ENCODE results near the gene KIAA1586. TPM values are rescaled to one million over a fixed set of nuclear protein-coding genes. Genes with fewer than 3 reads are reported as not detected.
"Not testable (repeated sequence)": the region's sequence is repeated elsewhere in the genome, so short reads cannot be mapped to it uniquely, and the experiment has no call there.

KIAA1586 gene
- polyA plus RNA-seq, 1 donor = 10.8 TPM

DNA sequence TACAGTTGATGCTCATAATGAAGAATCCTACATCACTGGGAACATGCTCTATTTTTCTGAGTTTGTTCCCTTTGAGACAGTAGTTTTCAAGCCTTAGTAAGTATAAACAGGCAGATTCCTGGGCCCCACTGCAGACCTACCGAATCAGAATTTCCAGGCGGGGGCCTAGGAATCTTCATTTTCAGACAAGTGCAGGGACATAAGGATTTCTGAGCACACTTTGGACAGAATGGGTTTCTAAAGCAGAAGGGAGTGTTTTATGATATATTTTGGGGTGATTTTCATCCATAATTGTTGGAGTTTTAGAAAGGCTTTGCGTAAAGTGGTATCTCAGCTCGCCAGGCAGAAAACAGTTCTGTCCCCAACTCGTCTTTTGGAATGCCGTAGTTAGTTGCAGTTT, 1.4 kb downstream of the KIAA1586 start:
- DNase-seq = not testable (repeated sequence)

DNA sequence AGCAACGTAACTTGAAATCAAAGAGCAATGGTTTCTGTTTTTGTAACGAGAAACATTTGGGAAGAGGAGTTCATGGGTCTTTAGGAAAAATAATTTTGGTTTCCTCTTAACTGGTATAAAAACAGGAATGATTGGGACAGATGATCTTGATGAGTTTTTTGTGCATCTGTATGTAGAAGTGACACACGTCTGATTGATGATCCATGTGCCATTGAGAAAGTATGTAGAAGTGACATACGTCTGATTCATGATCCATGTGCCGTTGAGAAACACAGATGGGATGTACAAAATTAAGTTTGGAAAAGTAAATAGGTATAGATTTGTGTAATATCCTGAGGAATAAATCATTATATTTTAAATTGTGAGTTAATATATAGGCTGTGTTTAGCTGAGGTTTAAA, 2.1 kb downstream of the KIAA1586 start:
- no peak for DNase-seq

DNA sequence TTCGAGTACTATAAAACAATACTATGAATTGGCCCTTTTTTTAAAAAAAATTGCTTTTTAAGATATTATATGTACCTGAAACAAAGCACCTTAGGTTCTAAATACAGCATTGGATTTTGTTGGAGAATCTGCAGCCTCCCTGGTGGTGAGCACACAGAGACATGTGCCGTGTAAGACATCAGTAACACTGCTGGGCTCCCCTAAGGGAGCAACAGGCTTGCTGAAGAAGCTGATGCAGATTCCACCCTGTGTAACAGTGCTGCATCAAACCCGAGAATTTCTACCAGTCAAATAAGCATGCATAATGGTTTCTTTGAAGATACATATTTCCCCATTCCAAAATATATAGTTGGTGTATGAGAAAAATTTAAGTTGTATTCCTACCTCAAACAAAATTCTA, 17.4 kb downstream of the KIAA1586 start:
- no peak for DNase-seq

DNA sequence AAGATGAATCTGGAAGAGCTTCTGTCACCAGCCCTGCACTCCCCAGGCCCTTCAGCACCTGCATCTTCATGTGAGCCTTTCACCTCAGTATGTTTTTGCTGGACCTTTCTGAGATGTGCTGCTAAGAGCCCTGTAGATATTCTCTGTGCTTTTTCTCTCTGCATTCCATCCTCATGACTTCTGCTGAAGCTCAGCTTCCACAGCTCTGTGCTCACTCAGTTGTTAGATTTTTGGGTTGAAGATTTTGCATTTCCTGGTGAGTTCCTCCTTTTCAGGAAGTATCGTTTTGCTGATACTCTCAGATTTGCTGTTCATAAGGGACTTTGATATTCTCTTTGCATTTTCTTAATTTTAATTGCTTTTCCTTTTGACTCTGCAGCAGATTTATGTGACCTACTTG, 18.3 kb downstream of the KIAA1586 start:
- no peak for DNase-seq

DNA sequence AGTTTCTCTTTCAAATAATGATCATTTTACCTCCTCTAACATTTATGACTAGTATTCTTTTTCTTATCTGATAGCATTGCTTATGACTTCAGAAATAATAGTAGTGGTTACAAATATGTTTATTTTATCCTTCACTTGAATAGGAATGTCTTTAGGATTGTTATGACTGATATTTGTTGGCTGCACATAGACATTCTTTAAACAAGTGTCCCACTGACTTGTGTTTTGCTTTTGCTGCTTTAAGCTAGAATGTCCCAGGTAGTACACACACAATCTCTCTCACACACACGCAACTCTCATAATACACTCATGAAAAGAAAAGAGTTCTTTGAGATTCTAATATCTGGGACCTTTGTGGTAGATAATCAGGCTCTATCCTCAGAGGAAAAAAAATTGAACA, 21.6 kb downstream of the KIAA1586 start:
- DNase-seq = no peak

DNA sequence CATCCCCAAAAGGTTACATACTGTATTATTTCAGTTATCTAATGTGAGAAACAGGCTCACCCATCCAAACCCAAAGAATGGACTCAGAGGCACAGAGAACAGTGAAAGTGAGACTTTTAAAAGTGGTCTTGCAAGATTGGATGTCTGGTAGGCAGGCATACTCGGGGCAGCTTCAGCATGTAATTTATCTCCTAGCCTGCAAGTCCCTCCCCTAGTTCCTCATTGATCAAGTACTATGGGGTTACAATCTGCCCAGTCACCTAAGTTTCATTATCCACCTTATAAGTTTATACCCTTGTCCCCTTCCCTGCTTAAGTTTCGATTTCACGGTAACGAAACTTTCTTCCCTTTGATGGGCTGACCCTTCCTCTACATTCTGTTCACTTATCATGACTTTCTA, 22.7 kb downstream of the KIAA1586 start:
- DNase-seq = no peak

DNA sequence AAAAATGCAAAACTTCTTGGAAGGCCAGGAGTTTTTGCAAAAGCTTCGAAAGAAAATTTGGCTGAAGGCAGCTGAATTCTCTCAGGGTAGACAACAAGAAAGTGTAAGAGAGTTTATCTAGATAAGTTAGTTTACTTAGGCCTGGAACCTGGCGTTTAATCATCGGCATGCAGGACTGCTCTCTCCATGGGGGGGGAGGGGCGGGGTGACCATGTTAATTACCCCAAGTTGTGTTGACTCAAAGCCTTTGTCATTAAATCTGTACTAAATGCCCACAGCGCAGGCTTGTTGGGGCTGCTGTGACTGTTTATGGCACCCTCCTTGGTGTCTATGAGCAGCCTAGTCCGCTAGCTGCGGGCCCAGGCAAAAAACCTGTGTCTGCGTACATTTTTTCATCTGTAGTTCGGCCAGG, 23.4 kb downstream of the KIAA1586 start:
- no peak for DNase-seq

DNA sequence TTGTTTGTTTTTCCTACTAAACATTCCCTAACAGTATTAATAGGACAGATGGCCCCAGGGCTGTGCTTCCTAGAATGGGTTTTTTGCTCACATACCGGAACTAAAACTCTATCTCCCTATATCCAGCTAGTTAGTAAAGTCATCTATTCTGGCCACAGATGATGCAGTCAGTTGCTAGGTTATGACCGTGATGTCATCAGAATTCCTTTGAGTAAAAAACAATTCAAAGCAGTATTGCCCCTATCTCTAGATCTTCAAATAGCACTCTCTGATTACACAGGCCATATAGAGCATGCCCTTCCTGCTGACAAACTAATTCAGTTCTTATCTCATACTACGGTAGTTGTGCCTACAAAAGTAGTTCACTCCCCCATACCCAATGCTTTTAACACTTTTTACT, 25.6 kb downstream of the KIAA1586 start:
- DNase-seq = no peak

DNA sequence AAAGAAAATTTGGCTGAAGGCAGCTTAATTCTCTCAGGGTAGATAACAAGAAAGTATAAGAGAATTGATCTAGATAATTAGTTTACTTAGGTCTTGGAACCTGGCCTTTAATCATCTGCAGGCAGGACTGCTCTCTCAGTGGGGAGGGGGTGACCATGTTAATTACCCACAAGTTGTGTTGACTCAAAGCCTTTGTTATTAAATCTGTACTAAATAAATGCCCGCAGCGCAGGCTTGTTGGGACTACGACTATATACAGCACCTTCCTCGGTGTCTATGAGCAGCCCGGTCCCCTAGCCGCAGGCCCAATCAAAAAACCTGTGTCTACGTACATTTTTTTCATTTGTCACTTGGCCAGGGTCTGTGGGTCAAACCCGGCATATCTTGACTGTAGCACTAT, 27.9 kb downstream of the KIAA1586 start:
- no peak for DNase-seq

DNA sequence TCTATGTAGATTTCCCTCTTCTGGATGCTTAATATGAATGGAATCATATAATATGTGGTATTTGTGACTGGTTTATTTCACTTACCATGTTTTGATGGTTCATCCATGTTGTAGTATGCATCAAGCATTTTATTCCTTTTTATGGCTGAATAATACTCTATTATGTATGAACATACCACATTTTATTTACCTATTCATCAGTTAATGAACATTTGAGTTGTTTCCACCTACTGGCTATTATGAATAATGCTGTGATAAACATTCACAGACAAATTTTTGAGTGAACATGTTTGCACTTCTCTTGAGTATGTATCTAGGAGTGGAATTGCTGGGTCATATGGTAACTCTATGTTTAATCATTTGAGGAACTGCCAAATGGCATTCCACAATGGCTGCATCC, 28.6 kb downstream of the KIAA1586 start:
- DNase-seq = no peak

DNA sequence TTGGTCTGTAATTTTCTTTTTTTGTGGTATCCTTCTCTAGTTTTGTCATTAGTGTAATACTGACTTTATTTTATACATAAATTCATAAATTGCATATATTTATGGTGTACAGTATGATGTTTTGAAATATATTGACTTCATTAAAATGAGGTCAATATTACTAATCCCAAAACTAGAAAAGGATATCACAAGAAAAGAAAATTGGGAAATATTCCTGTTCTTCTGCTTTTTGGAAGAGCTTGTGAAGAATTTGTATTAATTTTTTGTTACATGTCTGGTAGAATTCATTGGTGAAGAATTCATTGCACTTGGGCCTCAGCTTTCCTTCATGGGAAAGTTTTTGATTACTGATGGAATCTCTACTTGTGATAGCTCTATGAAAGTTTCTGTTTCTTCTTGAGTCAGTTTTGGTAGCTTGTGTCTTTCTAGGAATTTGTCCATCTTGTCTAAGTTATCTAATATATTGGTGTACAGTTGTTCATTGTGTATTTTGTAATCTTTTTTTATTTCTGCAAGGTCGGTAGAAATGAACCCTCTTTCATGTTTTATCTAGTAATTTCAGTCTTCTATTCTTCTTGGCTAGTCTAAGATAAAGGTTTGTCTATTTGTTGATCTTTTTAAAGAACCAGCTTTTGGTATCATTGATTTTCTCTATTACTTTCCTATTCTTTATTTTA, 32.2 kb downstream of the KIAA1586 start:
- DNase-seq = no peak

DNA sequence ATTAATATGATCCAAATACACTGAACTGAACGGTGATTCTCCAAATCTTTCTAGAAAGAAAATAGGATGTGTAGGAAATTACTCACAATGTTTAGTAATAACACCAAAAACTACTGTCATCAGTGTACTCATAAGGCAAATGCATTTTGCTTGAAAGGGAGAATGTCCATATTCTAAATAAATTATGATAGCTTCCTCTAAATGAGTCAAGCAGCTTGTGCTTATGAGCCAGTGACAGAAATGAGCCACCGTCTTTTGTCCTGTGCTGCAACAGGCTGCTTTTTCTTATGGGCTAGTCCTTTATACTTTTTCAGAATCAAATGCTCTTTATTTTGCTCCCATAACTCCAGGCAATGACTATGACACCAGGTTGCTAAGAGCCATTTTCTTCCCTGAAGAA, 39.0 kb downstream of the KIAA1586 start:
- no peak for DNase-seq

DNA sequence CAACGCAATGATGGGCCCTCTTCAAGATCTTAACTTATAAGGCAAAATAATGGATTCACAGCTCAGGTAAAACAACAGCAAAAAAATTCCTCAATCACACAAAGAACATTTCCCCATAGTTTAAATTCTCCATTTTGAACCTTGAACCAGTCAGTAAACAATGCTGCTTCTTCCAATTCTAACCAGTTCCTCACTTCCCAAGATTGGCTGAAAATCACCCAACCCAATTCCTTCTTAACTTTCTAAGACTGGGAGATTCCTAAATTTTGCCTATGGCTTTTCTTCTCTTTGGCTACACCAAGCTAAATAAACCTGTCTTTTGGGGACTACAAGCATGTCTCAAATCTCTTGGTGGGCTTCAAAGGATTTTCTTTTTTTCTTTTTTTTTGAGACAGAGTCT, 40.4 kb downstream of the KIAA1586 start:
- DNase-seq = no peak

DNA sequence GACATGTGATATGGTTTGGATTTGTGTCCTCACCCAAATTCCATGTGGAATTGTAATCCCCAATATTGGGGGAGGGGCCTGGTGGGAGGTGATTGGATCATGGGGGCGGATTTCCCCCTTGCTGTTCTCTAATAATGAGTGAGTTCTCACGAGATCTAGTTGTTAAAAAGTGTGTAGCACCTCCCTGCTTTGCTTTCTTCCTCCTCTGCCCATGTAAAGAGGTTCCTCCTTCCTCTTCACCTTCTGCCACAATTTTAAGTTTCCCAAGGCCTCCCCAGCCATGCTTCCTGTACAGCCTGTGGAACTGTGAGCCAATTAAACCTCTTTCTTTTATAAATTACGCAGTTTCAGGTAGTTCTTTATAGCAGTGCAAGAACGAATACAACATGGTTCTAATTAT, 41.4 kb downstream of the KIAA1586 start:
- DNase-seq = no peak

DNA sequence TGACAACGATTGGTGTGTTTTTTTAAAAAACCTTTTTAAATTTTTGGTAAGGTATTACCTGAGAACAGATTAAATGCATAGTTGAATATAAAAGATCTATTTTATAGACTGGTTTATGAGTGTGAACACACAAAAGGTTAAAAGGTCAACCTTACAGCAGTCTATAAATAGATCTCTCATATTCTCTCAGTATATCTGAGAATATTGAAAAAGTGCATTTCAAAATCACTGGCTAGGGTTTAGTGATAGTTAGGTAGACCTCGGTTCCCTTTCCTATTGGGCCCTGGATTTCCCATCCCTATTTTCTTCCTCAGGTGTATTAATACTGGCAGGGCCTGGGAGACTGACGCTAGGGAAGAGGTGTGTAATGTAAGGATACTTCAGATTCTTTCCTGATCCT, 42.8 kb downstream of the KIAA1586 start:
- DNase-seq = no peak

DNA sequence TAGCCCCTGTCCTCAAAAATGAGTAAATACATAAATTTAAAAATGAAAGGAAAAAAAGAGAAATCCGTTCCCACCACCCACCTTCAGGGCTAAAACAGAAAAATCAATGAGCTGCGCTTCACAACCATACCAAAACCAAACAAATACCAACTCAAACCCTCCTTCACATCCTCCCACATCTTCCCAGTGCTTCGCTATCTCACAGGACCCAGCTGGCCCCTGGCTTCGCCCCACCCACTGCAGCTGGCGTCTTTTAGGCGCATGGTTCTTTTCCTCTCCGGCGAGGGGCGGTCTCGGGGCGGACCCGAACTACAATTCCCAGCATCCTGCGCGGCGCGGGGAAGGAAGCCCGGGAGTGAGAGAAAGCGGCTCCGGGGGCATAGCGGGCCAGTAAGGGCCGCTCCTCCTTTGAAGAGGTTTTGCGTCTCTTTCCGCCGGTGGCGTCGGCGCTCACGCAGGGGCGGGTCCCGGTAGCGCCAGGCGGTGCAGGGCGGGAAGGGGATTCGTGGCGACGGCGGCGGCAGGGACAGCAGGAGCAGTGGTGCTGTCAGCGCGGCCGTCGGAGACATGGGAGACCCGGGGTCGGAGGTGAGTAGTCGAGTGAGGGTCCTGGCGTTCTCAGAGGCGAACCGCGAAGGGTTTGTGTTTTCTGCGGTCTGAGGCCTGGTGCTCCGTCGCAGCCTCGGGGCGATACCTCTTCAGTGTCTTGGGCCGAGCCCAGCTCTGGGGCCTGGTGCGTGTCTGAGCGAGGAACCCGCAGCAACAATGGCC, 43.4 kb downstream of the KIAA1586 start, which contains the start of gene ZNF451:
ZNF451 (plus strand) TSS at position 502 of the 771 bp plus-strand sequence; CDS start at position 568, 66 bp downstream.
- peak; percentile 98 for DNase-seq

DNA sequence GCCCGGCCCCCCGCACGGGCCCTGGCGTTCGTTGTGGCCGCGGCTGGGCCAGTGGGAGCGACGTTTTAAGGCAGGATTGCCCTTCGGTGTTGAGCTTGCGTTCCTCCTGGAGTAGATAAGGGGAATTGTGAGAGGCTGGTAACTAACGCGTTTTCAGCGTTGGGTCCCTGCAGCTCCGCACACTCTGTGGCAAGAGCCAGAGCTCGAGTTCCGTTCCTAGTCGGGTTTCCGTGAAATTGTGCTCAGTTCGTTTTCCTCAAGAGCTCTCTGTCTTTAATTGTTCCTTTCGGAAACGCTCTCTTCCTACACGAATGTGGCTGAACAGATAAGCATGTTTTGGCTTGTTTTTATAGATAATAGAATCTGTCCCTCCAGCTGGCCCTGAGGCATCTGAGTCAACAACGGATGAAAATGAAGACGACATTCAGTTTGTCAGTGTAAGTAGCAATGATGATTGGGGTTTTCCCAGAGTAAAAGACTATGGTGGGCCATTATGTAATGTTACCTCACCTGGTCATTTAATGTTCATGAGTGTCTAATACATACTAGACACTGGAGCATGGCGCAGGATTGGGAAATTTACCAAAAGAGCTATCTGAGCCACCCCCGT, 44.1 kb downstream of the KIAA1586 start:
- DNase-seq = not testable (repeated sequence)

DNA sequence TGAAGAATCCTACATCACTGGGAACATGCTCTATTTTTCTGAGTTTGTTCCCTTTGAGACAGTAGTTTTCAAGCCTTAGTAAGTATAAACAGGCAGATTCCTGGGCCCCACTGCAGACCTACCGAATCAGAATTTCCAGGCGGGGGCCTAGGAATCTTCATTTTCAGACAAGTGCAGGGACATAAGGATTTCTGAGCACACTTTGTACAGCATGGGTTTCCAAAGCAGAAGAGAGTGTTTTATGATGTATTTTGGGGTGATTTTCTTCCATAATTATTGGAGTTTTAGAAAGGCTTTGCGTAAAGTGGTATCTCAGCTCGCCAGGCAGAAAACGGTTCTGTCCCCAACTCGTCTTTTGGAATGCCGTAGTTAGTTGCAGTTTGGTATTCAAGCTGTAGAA, 44.9 kb downstream of the KIAA1586 start:
- DNase-seq = not testable (repeated sequence)

DNA sequence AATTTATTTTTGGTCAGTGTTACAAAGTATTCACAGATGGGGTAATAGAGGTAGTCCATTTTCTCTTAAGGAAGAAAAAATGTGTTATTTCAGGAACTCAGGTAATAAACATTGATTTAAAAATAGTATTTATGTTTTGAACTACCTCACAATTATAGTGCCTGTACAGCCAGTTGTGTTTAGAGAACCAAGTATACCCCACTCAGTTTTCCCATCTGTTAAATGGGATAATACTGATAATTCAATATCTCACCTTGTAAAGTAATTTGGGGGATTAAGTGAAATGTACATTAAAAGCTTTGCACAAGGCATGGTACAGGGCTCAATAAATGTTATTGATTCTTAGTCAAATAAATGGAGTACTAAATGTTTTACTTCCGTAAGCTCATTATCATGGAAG, 48.2 kb downstream of the KIAA1586 start:
- DNase-seq = no peak

DNA sequence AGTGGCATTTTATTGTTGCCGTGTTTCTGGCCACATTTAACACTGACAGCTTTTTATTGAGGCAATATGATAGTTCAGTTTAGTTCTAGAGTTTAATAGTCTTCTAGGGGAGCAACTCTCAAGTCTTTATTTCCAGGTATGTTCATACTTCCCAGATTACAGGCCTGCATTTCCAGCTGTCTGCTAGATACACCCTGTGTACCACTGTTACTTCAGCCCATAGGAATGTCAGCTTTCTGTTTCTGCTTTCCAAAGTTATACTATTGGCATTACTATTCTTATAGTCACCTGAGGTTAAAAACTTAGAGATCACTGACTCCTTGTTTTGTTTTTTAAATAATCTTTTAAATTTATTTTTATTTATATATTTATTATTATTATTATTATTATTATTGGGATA, 51.1 kb downstream of the KIAA1586 start:
- DNase-seq = no peak

DNA sequence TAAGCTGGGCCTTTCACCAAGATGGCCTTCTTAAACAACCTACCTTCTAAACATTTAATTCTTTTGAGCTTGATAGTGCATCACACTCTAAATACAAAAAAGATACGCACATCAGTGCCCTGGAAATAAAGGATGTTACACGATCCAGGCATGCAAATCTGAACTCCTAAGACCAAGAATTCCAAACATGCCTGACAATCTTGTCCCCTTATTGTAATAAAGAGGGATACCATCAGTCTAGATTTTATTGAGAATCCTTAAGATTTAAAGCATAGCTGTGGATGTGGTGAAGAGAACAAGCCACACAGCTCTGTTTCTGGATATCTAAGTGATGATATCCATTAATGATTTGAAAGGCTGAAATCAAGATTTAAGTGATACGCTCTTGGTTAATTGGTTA, 56.5 kb downstream of the KIAA1586 start:
- DNase-seq = no peak

DNA sequence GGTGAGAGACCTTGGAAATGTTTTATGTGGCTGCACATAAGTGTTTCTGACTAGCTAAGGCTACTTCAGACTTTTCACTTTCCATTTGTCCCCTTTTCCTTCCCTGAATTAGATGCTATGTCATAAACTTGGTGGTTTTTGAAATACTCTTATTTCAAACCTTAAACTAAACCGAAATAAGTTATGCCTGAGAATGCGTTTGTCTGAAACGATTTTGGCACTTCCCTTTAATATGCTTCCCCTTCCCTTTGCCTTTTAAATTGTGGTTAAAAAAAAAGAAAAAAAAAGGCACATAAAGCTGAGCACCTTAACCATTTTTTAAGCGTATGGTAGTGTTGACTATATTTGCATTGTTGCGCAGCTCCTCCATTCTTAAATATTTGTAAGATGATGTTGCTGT, 57.8 kb downstream of the KIAA1586 start:
- no peak for DNase-seq

All from hindlimb muscle (tissue), 1 donor.